ENCODE data around the gene ETS2. TPM values are rescaled to one million over a fixed set of nuclear protein-coding genes. Genes with fewer than 3 reads are reported as not detected.

The ETS2 gene
- total RNA-seq, 1 experiment from 2014 or later = 49.9 TPM

GRCh38 chr21:38838598-38839327, 33.0 kb downstream of the ETS2 start:
- Mint-ChIP-seq H3K4me3 (ENCODE audit: low read depth, unreplicated experiment) (no peak overlapping the region), H3K36me3 (ENCODE audit: insufficient read depth, unreplicated experiment) (no peaks in the 10 kb centered on the region), H3K27ac (ENCODE audit: unreplicated experiment) (peak overlapping the region; percentile 52), H3K4me1 (ENCODE audit: low read depth, unreplicated experiment) (peaks cover 8% of the 10 kb centered on the region), H3K9me3 (ENCODE audit: low read depth, unreplicated experiment) (no peaks in the 10 kb centered on the region), H3K27me3 (ENCODE audit: unreplicated experiment) (no peaks in the 10 kb centered on the region)
- BruUV-seq (replicated peaks) = no TSS peak
- intact Hi-C loops (cut with micrococcal nuclease; ENCODE audit: unreplicated experiment) = no loop called here
- no peak for TF ChIP-seq CTCF (IDR thresholded peaks at IDR 0.05; ENCODE audit: unreplicated experiment)
- CTCF ChIA-PET = interaction anchor here (0.6 kb wide), 1 partner anchor 36 kb away, joined by 3 read pairs; no protein-coding TSS in a partner anchor
- DNase-seq = no peak

- no peaks in the 10 kb centered on the region for H3K27me3 Mint-ChIP-seq (ENCODE audit: unreplicated experiment)
- intact Hi-C loops (cut with micrococcal nuclease; ENCODE audit: unreplicated experiment) = no loop called here
- no peak for DNase-seq
- H3K36me3 Mint-ChIP-seq (ENCODE audit: insufficient read depth, unreplicated experiment) = no peaks in the 10 kb centered on the region
- TF ChIP-seq CTCF (IDR thresholded peaks at IDR 0.05; ENCODE audit: unreplicated experiment) = no peak
- no peaks in the 10 kb centered on the region for H3K9me3 Mint-ChIP-seq (ENCODE audit: low read depth, unreplicated experiment)
- CTCF ChIA-PET = interaction anchor here (0.6 kb wide), 2 partner anchors 35 to 176 kb away, joined by 3 to 4 read pairs; no protein-coding TSS in a partner anchor
- peaks cover 8% of the 10 kb centered on the region for H3K4me1 Mint-ChIP-seq (ENCODE audit: low read depth, unreplicated experiment)
- no peak overlapping the region for H3K4me3 Mint-ChIP-seq (ENCODE audit: low read depth, unreplicated experiment)
- no TSS peak for BruUV-seq (replicated peaks)
- peak overlapping the region; percentile 52 for H3K27ac Mint-ChIP-seq (ENCODE audit: unreplicated experiment)
These were observed 33.9 kb downstream of the ETS2 start for GRCh38 chr21:38839328-38840286.

GRCh38 chr21:38840456-38841300, 34.9 kb downstream of the ETS2 start:
- Mint-ChIP-seq H3K27me3 (ENCODE audit: unreplicated experiment) (no peaks in the 10 kb centered on the region), H3K36me3 (ENCODE audit: insufficient read depth, unreplicated experiment) (no peaks in the 10 kb centered on the region), H3K27ac (ENCODE audit: unreplicated experiment) (peak overlapping the region; percentile 64), H3K4me1 (ENCODE audit: low read depth, unreplicated experiment) (peaks cover 8% of the 10 kb centered on the region), H3K9me3 (ENCODE audit: low read depth, unreplicated experiment) (no peaks in the 10 kb centered on the region), H3K4me3 (ENCODE audit: low read depth, unreplicated experiment) (no peak overlapping the region)
- no TSS peak for BruUV-seq (replicated peaks)
- DNase-seq = no peak
- intact Hi-C loops (cut with micrococcal nuclease; ENCODE audit: unreplicated experiment) = no loop called here
- CTCF ChIA-PET = no interaction called here
- no peak for TF ChIP-seq CTCF (IDR thresholded peaks at IDR 0.05; ENCODE audit: unreplicated experiment)

- Mint-ChIP-seq H3K36me3 (ENCODE audit: insufficient read depth, unreplicated experiment) (no peaks in the 10 kb centered on the region), H3K4me1 (ENCODE audit: low read depth, unreplicated experiment) (peaks cover 8% of the 10 kb centered on the region), H3K4me3 (ENCODE audit: low read depth, unreplicated experiment) (no peak overlapping the region), H3K27ac (ENCODE audit: unreplicated experiment) (no peak overlapping the region), H3K27me3 (ENCODE audit: unreplicated experiment) (no peaks in the 10 kb centered on the region), H3K9me3 (ENCODE audit: low read depth, unreplicated experiment) (no peaks in the 10 kb centered on the region)
- intact Hi-C loops (cut with micrococcal nuclease; ENCODE audit: unreplicated experiment) = no loop called here
- no peak for DNase-seq
- no TSS peak for BruUV-seq (replicated peaks)
- no peak for TF ChIP-seq CTCF (IDR thresholded peaks at IDR 0.05; ENCODE audit: unreplicated experiment)
- CTCF ChIA-PET = interaction anchor here (0.6 kb wide), 1 partner anchor 8 kb away, joined by 3 read pairs; no protein-coding TSS in a partner anchor
These were observed 35.7 kb downstream of the ETS2 start for GRCh38 chr21:38841472-38841871.

All from Calu3 (cell line).